Astrocyte of the spinal cord (primary cell): ENCODE measurements around the gene DAG1.

Experiments used
- DNase-seq: peaks from one replicate; pipeline ENCODE4 v3.0.0; 2011; ENCODE audit warnings: low read depth, low spot score
- H3K4me3 ChIP-seq: 2 replicates; pipeline ENCODE4 v1.5.1; 2011; ENCODE audit warnings: low read depth, mild to moderate bottlenecking, low read length, moderate library complexity
- CTCF ChIP-seq: IDR thresholded peaks from 2 replicates; pipeline ENCODE4 v1.5.1; 2012; ENCODE audit warnings: low read depth, mild to moderate bottlenecking, low read length, inconsistent platforms
- in situ Hi-C: cut with HindIII; loops from 2 replicates; pipeline ENCODE4 v1.10.0; 2017; ENCODE audit warnings: low sequenced_read_pairs

The DAG1 gene

DNA sequence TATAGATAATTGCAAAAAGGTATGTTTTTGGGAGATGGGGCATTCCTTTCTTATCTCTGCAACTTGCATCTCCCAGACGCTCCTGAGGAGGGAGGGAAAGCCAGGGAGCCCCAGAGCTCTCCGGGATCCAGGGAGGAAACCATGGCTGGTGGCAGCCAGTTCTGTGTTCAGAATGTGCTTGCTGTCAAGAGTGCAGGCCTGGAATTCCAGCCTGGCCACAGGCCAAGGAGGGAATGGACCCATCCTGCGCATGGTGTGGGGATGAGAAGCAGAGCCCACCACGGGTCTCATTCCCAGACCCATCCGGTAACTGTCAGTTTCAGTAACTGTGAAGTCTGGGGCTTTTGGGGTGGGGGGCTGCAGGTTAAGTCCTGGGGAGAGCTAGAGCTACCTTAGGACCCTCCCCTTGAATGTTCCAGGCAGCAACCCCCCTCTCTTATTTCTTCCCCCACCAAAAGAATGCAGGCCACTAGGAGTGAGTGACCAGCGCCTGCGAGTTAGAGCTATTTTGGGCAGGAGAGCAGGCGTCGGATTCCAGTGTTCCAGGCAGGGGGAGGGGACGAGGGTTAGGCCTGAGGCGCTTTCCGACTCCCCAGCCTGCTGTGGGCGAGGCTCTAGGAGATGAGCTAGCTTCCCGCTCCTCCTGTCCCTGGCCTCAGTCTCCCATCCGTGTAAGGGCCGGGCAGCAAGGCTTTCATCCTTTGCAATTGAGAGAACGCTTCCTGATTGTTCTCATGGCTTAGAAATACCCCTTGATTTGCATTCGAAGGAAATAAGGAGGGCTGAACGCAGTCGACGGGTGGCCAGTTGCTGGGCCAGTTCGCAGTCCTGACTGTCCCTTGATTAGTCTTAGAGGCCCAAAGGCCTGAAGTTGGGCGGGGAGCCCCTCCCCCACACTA is 781 bp upstream of the DAG1 start:
- peak overlapping the region; percentile 45 for H3K4me3 ChIP-seq
- peak; percentile 50 for DNase-seq
- in situ Hi-C loops, result no loop called here
- TF ChIP-seq CTCF, result no peak

DNA sequence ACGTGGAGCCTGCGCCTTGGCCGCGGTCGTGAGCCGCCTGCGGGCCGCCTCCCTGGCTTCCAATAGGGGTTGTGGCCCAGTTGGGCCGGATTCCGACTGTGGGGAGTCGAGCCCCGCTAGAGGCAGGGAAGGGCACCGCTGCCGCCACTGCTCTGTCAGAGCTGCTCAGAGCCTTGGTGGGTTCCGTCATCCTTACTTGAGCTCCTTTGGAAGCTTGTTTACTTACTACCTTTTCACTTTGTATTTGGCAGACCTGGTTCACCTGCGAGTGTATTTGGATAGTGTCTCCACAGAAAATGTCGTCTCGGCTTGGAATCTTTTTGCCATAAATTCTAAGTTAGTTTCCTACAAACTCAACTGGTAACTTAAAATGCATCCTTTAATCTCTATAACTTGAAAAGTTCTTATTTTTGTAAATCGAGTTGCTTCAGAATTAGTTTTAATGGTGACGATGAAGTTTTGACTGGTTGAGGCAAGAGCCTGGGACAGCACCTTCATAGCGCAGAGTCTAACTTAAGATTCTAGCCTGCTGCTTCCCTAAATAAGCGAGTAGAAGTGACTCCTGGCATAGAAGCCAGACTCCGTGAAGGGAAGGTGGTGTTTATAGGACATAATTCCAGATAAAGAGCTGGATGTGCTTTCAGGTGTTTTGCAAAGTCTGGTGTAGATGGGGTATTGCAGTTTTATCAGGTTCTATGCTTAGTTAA is 800 bp downstream of the DAG1 start:
- no peak for TF ChIP-seq CTCF
- H3K4me3 ChIP-seq, result peak overlapping the region; percentile 64
- no peak for DNase-seq
- in situ Hi-C loops, result no loop called here

GRCh38 chr3:49471856-49472495 is 1.9 kb downstream of the DAG1 start:
- TF ChIP-seq CTCF, result no peak
- in situ Hi-C loops, result no loop called here
- DNase-seq, result no peak
- no peak overlapping the region for H3K4me3 ChIP-seq

- no peak overlapping the region for H3K4me3 ChIP-seq
- peak; percentile 22 for DNase-seq
- TF ChIP-seq CTCF, result no peak
- in situ Hi-C loops, result no loop called here
Observed at GRCh38 chr3:49476563-49476962, 6.5 kb downstream of the DAG1 start.

DNA sequence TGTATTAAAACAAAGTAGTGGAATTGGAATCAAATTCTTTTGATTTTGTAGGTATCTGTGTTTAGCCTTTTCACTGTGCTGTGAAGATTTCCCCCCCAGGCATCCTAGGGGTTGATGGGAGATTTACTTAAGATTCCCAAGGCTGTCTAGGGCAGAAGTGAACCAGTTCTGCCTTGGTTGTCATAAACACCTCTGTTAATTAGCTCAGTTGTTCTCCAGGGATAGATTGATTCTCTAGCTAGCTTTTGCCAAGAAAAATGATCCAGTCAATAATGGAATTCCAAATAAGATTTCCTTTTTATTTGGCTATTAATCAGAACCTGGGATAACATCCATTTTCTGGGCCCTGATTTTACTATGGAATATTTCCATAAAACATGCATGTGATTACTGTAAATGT is 12.7 kb downstream of the DAG1 start:
- in situ Hi-C loops, result no loop called here
- no peak for TF ChIP-seq CTCF
- no peak overlapping the region for H3K4me3 ChIP-seq
- no peak for DNase-seq

DNA sequence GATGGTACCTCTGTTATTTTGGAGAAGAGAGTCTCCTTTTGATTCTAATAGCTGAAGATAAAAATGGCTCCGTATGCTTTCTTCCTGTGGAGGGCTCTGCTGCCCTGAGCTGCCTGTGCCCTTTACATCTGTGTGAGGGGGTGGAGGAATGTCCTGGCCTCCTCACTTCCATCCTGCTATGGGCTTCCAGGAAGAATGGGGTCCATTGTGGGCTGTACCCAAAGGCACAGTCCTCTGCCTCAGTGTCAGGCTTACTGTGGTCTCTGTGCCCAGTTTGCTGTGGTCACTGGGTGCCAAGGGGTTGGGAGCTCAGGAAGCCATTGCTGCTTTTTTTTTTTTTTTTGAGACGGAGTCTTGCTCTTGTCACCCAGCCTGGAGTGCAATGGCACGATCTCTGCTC is 14.4 kb downstream of the DAG1 start:
- in situ Hi-C loops, result no loop called here
- DNase-seq, result no peak
- TF ChIP-seq CTCF, result no peak
- H3K4me3 ChIP-seq, result no peak overlapping the region
